ENCODE measurements around the gene DIDO1. TPM values are rescaled to one million over a fixed set of nuclear protein-coding genes. Genes with fewer than 3 reads are reported as not detected.

Gene DIDO1
- total and polyA plus RNA-seq, 2 of the 13 experiments (the other 11 are each of a cell fraction or from before 2014, with no cell fraction given): 75.0 to 75.1 TPM

GRCh38 chr20:62964700-62965099, 38.4 kb upstream of the DIDO1 start (continued):
- TF ChIP-seq KIAA2018 (CRISPR knock-in tag; IDR thresholded peaks at IDR 0.05; ENCODE audit: borderline replicate concordance) (no peak), SSRP1 (CRISPR knock-in tag; IDR thresholded peaks at IDR 0.05) (no peak), ZNF17 (CRISPR knock-in tag; IDR thresholded peaks at IDR 0.05) (no peak), EP300 (IDR thresholded peaks at IDR 0.05; ENCODE audit: low read depth in 2 of 2, low read length in 2 of 2) (no peak), EP300 (CRISPR knock-in tag; IDR thresholded peaks at IDR 0.05; ENCODE audit: borderline replicate concordance) (0 out of 2 replicates have a peak, but pooled peaks have one; percentile 22), ZNF205 (CRISPR knock-in tag; IDR thresholded peaks at IDR 0.05) (no peak), NCOA1 (CRISPR knock-in tag; IDR thresholded peaks at IDR 0.05) (no peak), CAMTA2 (CRISPR knock-in tag; IDR thresholded peaks at IDR 0.05; ENCODE audit: borderline replicate concordance) (0 out of 2 replicates have a peak, but pooled peaks have one; percentile 31), THAP11 (CRISPR knock-in tag; IDR thresholded peaks at IDR 0.05) (no peak), ZNF777 (CRISPR knock-in tag; IDR thresholded peaks at IDR 0.05) (no peak), NPAS2 (CRISPR knock-in tag; IDR thresholded peaks at IDR 0.05; ENCODE audit: borderline replicate concordance) (no peak), NFKBIZ (CRISPR knock-in tag; IDR thresholded peaks at IDR 0.05) (no peak), CBX5 (CRISPR knock-in tag; IDR thresholded peaks at IDR 0.05; ENCODE audit: borderline replicate concordance) (0 out of 2 replicates have a peak, but pooled peaks have one; percentile 12), RAD21 (CRISPR knock-in tag; IDR thresholded peaks at IDR 0.05) (no peak), ATF7 (IDR thresholded peaks at IDR 0.05) (no peak), ATF7 (CRISPR knock-in tag; IDR thresholded peaks at IDR 0.05) (no peak), ZNF597 (CRISPR knock-in tag; IDR thresholded peaks at IDR 0.05) (no peak), IKZF5 (CRISPR knock-in tag; IDR thresholded peaks at IDR 0.05) (no peak), CHD2 (IDR thresholded peaks at IDR 0.05; ENCODE audit: low read depth, low read length) (no peak), ZNF713 (CRISPR knock-in tag; IDR thresholded peaks at IDR 0.05) (no peak), SNAPC5 (CRISPR knock-in tag; IDR thresholded peaks at IDR 0.05; ENCODE audit: borderline replicate concordance) (no peak), KDM5A (IDR thresholded peaks at IDR 0.05; ENCODE audit: borderline replicate concordance, low read length) (no peak), PCBP1 (IDR thresholded peaks at IDR 0.05; ENCODE audit: borderline replicate concordance, low read depth, low read length) (no peak)

Data from HepG2 (cell line).